DOHH2 (cell line): ENCODE results near the gene EDC3.

Experiments
- CTCF ChIP-seq: fragments of 200-600 bp; sonication (generic); IDR thresholded peaks from one replicate; pipeline ENCODE4 v1.5.1; 2014; ENCODE audit warnings: antibody characterized with exemption, mild to moderate bottlenecking, low read depth, low read length; ENCODE audit not compliant: poor library complexity, severe bottlenecking
- EZH2phosphoT487 ChIP-seq: fragments of 200-600 bp; sonication (generic); IDR thresholded peaks from 2 replicates; pipeline ENCODE4 v1.6.1; 2017; ENCODE audit warnings: borderline replicate concordance, mild to moderate bottlenecking, antibody characterized with exemption, low read length, moderate library complexity, mixed read lengths

DNA sequence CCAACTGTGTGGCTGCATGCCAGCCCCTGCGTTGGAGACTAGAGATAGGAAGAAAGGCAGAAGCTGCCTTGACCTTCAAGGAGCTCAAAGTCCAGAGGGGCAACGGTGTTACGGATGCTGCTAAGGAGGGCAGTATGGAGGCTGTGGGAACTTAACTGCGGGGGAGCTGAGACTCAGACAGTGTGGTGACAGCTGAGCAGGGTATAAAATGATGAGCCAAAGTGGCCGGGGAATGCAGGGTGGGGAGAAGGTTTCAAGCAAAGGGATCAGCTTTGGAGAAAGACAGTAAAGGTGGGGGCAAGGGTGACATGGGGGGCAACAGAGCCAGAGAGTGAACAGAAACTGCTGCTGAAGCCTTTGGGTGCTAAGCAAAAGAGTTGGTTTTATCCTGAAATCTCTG is 46.6 kb upstream of the EDC3 start:
- no peak for TF ChIP-seq CTCF
- TF ChIP-seq EZH2phosphoT487: no peak
